HG02870 (cell line): Measurements from ENCODE around the gene SPECC1L.
"Not testable (repeated sequence)": the region's sequence is repeated elsewhere in the genome, so short reads cannot be mapped to it uniquely, and the experiment has no call there.

Source experiments
- ATAC-seq: cut with Tn5 transposase; IDR thresholded peaks from one replicate; pipeline ENCODE4 v1.9.1; 2021; ENCODE audit warnings: mild to moderate bottlenecking, moderate library complexity; ENCODE audit not compliant: unreplicated experiment

Gene SPECC1L

GRCh38 chr22:24285245-24285644 is 14.6 kb downstream of the SPECC1L start:
- no peak for ATAC-seq

- not testable (repeated sequence) for ATAC-seq
Measured at GRCh38 chr22:24287212-24287611, 16.6 kb downstream of the SPECC1L start.

GRCh38 chr22:24287801-24288200 is 17.2 kb downstream of the SPECC1L start:
- ATAC-seq: not testable (repeated sequence)

- no peak for ATAC-seq
Measured at GRCh38 chr22:24289114-24289513, 18.5 kb downstream of the SPECC1L start.

GRCh38 chr22:24289741-24290163 is 19.1 kb downstream of the SPECC1L start:
- no peak for ATAC-seq

GRCh38 chr22:24290459-24290858 is 19.8 kb downstream of the SPECC1L start:
- no peak for ATAC-seq

GRCh38 chr22:24291515-24292201 is 21.0 kb downstream of the SPECC1L start:
- ATAC-seq: no peak

GRCh38 chr22:24292202-24292830 is 21.7 kb downstream of the SPECC1L start:
- ATAC-seq: not testable (repeated sequence)

GRCh38 chr22:24294913-24295312 is 24.3 kb downstream of the SPECC1L start:
- ATAC-seq: not testable (repeated sequence)

GRCh38 chr22:24298497-24299155 is 28.0 kb downstream of the SPECC1L start:
- ATAC-seq: not testable (repeated sequence)

- not testable (repeated sequence) for ATAC-seq
Measured at GRCh38 chr22:24300522-24300921, 29.9 kb downstream of the SPECC1L start.

- ATAC-seq: no peak
Measured at GRCh38 chr22:24302591-24302990, 32.0 kb downstream of the SPECC1L start.

GRCh38 chr22:24303007-24303406 is 32.4 kb downstream of the SPECC1L start:
- ATAC-seq: no peak

- ATAC-seq: no peak
Measured at GRCh38 chr22:24304062-24304675, 33.5 kb downstream of the SPECC1L start.

GRCh38 chr22:24305260-24305692 is 34.6 kb downstream of the SPECC1L start:
- ATAC-seq: no peak

- no peak for ATAC-seq
Measured at GRCh38 chr22:24310969-24311368, 40.3 kb downstream of the SPECC1L start.

GRCh38 chr22:24315367-24315966 is 44.8 kb downstream of the SPECC1L start:
- no peak for ATAC-seq

GRCh38 chr22:24316264-24316663 is 45.6 kb downstream of the SPECC1L start:
- not testable (repeated sequence) for ATAC-seq

GRCh38 chr22:24317511-24317910 is 46.9 kb downstream of the SPECC1L start:
- not testable (repeated sequence) for ATAC-seq

- no peak for ATAC-seq
Measured at GRCh38 chr22:24319451-24319850, 48.8 kb downstream of the SPECC1L start.

- no peak for ATAC-seq
Measured at GRCh38 chr22:24321999-24322398, 51.4 kb downstream of the SPECC1L start.
